GM12892 (cell line): ENCODE data around the gene TBX2.

Source experiments
- POLR2A ChIP-seq: IDR thresholded peaks from 2 replicates; pipeline ENCODE4 v1.6.1; 2011; ENCODE audit warnings: low read depth, low read length, control low read depth
- POLR2AphosphoS5 ChIP-seq: IDR thresholded peaks from 2 replicates; pipeline ENCODE4 v1.6.1; 2011; ENCODE audit warnings: low read depth, low read length, control low read depth
- TAF1 ChIP-seq: IDR thresholded peaks from 2 replicates; pipeline ENCODE4 v1.6.1; 2011; ENCODE audit warnings: low read depth, mild to moderate bottlenecking, control low read depth, low read length, borderline replicate concordance

GRCh38 chr17:61412143-61412859 is 12.7 kb downstream of the TBX2 start:
- no peak for TF ChIP-seq POLR2A
- TF ChIP-seq TAF1 = no peak
- no peak for TF ChIP-seq POLR2AphosphoS5
